Measurements from ENCODE around the gene SUGP1. TPM values are rescaled to one million over a fixed set of nuclear protein-coding genes. Genes with fewer than 3 reads are reported as not detected.

Gene SUGP1
- total and polyA plus RNA-seq, 7 donors, result 20.6 to 35.8 (median 26.3) TPM

DNA sequence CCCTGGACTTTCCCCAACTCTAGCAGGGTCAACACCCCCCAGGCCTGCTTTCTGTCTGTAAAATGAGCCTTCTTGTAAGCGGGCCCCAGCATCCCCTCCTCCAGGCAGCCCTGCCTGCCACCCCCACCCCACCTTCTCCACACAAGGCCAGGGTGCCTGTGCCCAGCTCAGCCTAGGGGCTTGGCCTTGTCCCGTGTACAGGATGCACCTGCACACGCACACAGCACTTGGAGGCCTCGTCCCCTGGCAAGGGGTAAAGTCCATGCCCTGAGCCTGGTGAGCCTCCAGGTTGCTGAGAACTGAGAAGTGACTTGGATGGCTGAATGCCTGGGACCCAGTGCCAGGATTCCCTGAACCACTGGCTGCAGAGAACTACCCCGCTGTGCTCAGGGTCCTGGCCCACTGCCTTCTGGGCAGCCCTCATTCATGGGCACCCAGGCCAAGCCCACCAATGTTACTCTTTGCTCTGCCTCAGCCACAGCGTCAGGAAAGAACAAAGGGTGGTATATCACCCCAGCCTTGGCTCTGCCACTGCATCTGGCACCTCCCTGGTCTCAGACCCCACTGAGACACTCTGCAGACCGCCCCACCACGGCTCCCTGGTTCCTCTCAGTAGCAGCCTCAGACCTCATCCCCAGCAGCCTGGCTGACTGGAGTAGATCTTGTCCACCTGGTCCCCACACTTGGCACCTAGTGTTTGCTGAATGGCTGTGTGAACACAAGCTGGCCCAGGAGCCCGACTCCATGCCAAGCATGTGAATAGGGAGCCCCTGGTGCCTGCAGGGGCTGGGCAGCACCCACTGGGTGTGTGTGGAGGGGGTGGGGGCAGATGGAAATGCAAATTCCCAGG is 45.4 kb downstream of the SUGP1 start:
- no peak for DNase-seq
- Histone ChIP-seq H3K36me3 (ENCODE audit: insufficient read depth in 1 of 2, low read depth in 1 of 2) (peaks cover 0 to 46% of the 10 kb centered on the region in 2 donors), H3K9me3 (no peaks in the 10 kb centered on the region), H3K27ac (no peak overlapping the region), H3K4me3 (no peak overlapping the region), H3K27me3 (ENCODE audit: insufficient read depth in 3 of 3, low read length in 2 of 3) (peaks cover 0 to 12% (median 5%) of the 10 kb centered on the region in 3 donors), H3K4me1 (no peaks in the 10 kb centered on the region)
- WGBS, 3 donors, result 40 to 54% (median 43%) methylated on average over 9 of the region's 9 CpGs
- ATAC-seq, result no peak
- no peak for TF ChIP-seq CTCF (IDR thresholded peaks at IDR 0.05)
- intact Hi-C loops (cut with DNase I), result no loop called here

GRCh38 chr19:19274146-19274545 is 46.2 kb downstream of the SUGP1 start:
- no peaks in the 10 kb centered on the region for H3K9me3 ChIP-seq
- intact Hi-C loops (cut with DNase I), result no loop called here
- 51 to 65% (median 54%) methylated on average over 8 of the region's 8 CpGs for WGBS, 3 donors
- TF ChIP-seq CTCF (IDR thresholded peaks at IDR 0.05), result no peak
- no peak overlapping the region for H3K4me3 ChIP-seq
- no peaks in the 10 kb centered on the region for H3K4me1 ChIP-seq
- peaks cover 0 to 38% of the 10 kb centered on the region in 2 donors for H3K36me3 ChIP-seq (ENCODE audit: insufficient read depth in 1 of 2, low read depth in 1 of 2)
- ATAC-seq, result no peak
- no peak overlapping the region for H3K27ac ChIP-seq
- peaks cover 0 to 12% (median 5%) of the 10 kb centered on the region in 3 donors for H3K27me3 ChIP-seq (ENCODE audit: insufficient read depth in 3 of 3, low read length in 2 of 3)
- no peak for DNase-seq

DNA sequence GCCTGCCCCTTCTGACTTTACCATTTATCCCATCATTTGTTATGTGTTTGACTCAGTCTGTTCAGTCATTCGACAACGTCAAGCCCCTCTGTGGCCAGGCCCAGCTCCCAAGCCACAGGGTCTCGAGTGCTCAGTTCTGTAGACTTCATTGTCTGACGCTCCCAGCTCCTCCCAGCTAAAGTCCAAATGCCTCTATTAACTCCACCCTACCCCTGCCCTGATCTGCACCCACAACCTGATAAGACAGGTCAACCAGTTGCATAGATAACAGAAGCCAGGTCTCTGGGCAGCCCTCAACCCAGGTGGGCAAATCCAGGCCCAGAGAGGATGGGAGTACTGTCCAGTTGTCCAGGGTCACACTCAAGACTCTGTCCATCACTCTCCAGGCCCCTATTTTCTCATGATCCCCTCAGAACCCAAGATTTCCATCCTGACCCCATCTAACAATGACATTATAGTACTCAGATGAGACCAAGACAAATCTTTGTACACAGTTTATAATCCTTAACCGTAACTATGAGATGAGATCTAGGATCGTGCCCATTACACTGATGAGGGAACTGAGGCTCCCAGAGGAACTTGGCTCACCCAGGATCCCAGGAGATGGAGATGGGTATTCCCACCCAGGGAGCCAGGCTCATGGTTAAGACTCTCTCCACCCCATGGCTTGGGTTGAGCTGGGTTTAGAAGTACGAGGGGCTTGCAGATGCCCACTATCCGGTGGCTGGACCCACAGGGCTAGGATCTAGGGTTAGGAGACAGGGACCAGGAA is 48.3 kb downstream of the SUGP1 start:
- no peak overlapping the region for H3K4me3 ChIP-seq
- WGBS, 3 donors, result 88 to 91% (median 89%) methylated on average over 8 of the region's 8 CpGs

More for the DNA sequence above, 48.3 kb downstream of the SUGP1 start:
- Histone ChIP-seq H3K4me1 (no peaks in the 10 kb centered on the region), H3K27ac (no peak overlapping the region), H3K27me3 (ENCODE audit: insufficient read depth in 3 of 3, low read length in 2 of 3) (peaks cover 0 to 12% (median 5%) of the 10 kb centered on the region in 3 donors), H3K36me3 (ENCODE audit: insufficient read depth in 1 of 2, low read depth in 1 of 2) (peaks cover 0 to 17% of the 10 kb centered on the region in 2 donors), H3K9me3 (no peaks in the 10 kb centered on the region)
- intact Hi-C loops (cut with DNase I), result no loop called here
- ATAC-seq, result no peak
- no peak for TF ChIP-seq CTCF (IDR thresholded peaks at IDR 0.05)
- DNase-seq, result no peak
